Stimulated activated CD4-positive, alpha-beta T cell treated with anti-CD3 and anti-CD28 coated beads, Interleukin-2, amount 100 ng/mL, for 4 hours (primary cell): ENCODE measurements around the gene ALDH18A1.

Source experiments
- DNase-seq: peaks from one replicate; pipeline ENCODE4 v3.0.0-alpha.2; 2020; ENCODE audit warnings: low read depth

ALDH18A1 gene

DNA sequence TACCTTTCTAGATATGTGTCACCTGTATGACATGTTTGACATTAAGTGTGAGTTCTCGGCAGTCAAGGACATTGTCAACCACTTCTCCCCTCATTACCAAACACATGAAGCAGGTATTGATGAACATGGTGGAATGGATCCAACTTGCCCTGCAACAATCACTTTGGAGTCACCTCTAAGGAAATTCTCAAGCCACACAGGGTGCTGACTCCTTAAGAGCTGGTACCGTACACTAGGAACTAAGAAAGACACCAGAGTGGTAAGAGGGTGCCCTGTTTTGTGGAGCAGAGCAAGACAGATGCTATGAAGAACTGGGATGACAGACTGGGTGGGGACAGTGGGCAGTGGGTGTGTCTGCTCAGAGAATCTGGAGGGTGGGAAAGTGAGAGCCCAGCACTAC lies 77.9 kb downstream of the ALDH18A1 start:
- no peak for DNase-seq

DNA sequence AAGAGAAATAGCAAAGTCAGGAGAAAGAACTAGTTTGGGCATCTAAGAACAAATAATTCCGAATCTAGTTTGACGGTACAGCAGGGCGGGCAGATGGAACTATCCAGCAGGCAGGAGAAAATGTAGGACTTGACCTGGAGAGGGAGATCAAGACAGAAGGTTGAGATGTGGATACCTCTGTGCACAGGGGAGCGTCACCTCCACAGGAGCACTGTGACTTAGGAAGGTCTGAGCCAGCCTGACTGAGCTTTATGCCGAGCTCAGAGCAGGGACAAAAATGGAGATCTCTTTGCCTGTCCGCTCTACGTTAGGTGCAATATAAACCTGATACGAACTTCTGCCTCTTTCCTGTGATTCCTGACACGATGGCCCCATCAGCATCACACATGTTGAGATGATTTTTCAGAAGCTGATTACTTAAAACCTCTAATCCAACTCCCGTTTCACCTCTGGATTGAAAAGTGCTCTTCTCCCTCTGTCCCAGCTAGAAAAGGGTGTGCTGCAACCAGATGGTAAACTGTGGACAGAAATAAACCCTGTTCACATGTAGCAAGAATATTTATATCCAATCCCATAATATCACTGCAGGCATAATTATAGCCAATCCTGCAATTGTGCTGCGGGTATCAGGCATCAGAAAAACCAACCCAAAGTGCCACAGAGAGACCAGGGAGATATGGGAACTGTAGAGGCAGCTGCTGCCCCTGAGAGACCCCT lies 81.7 kb downstream of the ALDH18A1 start:
- no peak for DNase-seq

DNA sequence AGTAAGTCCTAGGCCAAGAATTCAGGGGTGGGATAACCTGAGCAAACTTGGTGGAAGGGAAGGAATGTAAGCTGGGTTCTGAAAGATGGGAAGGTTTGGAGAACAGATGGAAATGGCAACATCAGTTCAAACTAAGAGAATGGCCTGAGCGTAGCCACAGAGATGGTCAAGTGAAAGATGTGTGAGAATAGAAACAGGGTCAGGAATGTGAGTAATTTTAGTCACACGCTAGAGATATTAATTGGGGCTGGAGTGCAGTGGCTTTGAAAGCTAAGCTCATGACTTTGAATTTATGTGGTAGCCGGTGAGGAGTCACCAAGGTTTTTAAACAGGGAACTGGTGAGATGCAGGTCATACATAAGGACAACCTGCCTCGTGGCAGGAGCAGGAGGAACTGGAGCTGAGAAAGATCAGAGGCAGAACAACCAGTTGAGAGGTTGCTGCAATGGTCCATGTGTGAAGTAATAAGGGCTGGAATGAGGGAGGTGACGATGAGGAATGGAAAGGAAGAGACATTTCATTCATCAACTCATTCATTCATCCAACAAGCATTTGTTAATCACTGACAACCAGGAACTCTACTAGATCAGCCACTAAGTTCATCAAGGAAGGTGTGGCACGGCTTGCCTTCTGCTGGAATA lies 82.4 kb downstream of the ALDH18A1 start:
- DNase-seq = no peak

DNA sequence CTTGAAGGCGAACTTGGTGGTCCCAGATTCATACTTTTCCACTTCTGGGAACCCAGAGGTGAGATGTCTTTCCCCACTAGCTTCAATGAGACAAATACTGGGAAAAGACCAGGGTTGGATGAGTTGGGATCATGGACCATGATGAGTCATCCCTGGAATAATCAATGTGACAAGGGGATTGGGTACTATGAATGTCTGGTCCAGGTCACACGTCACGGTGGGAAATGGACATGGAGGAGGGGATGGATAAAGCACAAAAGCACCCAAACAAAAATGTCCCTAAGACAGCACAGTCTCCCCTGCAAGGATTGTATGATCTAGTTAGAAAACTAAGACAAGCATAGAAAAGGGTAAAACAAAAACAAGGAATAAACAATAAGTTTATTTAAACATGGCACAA lies 83.0 kb downstream of the ALDH18A1 start:
- DNase-seq = no peak

GRCh38 chr10:95572131-95572820 lies 84.2 kb downstream of the ALDH18A1 start:
- DNase-seq = no peak

GRCh38 chr10:95571390-95571789 lies 85.1 kb downstream of the ALDH18A1 start:
- no peak for DNase-seq

- no peak for DNase-seq
Observed at GRCh38 chr10:95569368-95569767, 87.1 kb downstream of the ALDH18A1 start.

GRCh38 chr10:95567903-95568630 lies 88.4 kb downstream of the ALDH18A1 start:
- DNase-seq = no peak

DNA sequence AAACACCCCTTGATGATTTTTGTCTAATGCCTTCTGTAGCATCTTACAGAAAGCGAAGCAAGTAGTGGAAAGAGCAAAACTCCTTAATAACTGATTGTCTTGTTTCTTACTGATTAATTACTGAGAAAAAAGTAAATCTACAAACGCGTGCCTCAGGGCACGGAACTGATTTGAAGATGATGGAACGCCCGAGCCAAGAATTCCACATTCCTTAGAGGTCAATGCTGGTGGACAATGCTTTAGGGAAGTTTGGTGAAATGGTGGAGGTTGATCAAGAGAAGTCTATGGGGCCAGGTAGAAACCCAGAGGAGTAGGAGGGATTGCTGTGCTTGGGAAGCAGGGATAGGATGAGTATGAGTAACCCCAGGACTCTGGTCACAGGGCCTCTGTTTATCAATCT lies 90.4 kb downstream of the ALDH18A1 start:
- DNase-seq = no peak

GRCh38 chr10:95565336-95565735 lies 91.2 kb downstream of the ALDH18A1 start:
- no peak for DNase-seq

DNA sequence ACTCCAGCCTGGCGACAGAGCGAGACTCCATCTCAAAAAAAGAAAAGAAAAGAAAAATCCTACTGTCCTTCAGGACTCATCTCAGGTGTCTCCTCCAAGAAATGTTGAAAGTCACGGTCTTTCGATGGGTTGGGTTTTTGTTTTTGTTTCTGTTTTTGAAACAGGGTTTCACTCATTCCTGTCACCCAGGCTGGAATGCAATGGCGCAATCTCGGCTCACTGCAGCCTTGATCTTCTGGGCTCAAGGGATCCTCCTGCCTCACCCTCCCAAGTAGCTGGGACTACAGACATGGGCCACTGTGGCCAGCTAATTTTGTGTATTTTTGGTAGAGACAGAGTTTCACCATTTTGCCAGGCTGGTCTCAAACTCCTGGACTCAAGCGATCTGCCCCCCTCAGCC lies 92.2 kb downstream of the ALDH18A1 start:
- no peak for DNase-seq

DNA sequence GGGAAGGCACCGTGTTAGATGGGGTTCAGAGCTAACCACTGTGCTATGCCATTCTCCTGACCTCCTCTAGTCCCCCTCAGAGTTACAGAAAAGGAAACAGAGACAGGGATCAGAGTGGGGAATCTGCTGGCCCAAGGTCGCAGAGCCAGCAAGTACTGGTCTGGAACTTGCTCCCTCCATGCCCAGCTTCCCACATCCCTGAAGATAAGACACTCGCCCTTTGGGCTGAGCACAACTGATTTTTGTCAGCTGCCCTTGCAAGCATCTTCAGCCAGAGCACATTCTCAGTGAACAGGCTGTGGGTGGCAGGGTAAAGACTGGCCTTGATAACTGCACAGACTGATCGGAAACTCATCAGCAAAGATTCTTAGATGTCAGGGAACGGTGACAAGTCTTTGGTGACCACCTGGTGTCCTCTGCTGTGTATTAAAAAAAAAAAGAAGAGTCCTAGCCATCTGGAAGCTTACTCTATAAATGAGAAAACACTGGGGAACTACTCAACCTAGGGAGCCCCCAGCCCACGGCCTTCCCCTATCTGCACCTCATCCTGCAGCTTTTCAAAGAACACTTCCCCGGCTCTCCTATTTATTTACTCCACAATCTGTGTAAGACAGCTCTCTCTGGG lies 94.1 kb downstream of the ALDH18A1 start:
- DNase-seq = no peak

DNA sequence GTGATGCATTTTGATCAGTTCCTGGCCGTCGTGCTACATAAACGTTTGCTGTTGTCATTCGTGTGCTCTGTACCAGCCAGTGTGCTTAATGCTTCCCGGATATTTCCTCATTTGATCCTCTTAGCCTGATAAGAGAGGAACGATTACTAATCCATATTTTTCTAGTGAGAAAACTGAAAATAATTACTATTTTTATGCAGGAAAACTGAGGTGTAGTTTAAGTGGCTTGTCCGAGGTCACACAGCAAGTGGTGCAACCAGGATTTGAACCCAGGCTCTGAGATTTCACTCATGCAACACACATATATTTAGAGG lies 94.7 kb downstream of the ALDH18A1 start:
- no peak for DNase-seq

- peak; percentile 55 for DNase-seq
Observed at GRCh38 chr10:95561177-95561863, 95.2 kb downstream of the ALDH18A1 start, which contains the start of gene SORBS1. Gene SORBS1 (minus strand): TSS chr10:95561371. CDS start chr10:95441135, 120,236 bp downstream.

- peak; percentile 23 for DNase-seq
Observed at GRCh38 chr10:95560278-95561176, 96.0 kb downstream of the ALDH18A1 start.

- no peak for DNase-seq
Observed at GRCh38 chr10:95559896-95560277, 96.6 kb downstream of the ALDH18A1 start.

GRCh38 chr10:95559471-95559870 lies 97.0 kb downstream of the ALDH18A1 start:
- DNase-seq = no peak

DNA sequence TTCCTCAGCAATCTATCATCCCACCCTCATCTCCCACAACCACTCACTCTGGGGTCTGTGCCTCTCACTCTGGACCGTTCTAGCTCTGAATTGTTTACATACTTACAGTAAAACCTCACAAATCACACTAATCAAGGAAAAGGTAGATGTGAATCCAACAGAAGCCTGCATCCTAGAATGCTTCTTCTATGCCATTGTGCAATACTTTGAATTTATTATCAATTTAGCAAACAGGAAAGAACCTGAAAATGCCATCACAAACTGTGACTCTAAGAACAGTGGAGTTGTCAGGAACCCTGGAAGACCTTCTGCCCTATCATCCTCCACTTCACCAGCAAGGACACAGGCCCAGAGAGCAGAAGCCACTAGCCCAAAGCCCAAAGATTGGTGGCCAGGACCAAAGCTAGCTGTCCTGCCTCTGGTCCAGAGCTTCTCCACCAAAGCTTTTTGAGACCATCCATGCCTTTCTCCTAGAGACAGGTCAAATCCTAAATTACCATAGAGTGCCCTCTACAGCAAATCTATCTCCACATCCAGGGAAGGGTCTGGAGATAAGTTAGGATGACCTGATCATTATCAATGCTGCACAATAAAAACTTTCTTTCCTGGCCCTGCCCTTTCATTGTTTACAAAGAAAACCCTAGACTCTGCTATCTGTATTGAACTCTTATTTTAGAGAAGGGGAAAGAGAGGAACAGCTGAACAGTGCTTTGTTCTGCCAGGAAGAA lies 97.8 kb downstream of the ALDH18A1 start:
- no peak for DNase-seq

DNA sequence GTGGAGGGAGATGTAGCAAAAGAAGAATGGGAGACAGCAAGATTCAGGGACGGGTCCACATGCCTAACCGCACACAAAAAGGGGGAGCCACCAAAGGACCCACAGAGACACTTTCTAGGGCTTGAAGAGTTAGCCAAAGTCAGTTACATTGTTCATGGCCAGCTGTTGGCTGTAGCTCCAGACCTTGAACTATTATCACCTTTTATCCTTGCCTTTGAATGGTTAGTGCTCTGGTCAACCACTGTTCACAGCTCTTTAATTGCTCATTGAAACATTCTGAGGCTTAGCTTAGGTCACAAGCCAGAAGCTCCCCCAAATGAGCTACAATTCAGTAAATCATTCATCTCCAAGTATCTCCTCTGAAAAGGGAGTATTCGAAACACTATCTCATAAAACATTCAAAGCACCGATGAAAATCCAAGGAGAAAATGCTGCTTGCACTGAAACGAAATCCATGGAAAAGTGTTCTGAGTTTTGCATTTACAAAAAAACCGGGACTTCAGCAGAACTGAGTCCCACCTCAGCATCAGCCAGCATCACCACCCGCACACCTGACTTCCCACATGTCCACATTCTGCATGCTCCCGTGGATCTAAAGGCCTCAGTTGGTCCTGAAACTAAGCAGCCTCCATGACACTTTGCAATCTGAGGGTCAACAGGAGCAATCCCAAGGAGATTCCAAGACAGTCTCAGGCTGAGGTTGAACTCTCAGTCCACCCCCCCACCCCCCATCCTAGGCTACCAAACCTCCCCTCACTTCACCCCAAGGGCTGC lies 99.3 kb downstream of the ALDH18A1 start:
- no peak for DNase-seq
